ENCODE data around the gene PAEP.

PAEP gene

DNA sequence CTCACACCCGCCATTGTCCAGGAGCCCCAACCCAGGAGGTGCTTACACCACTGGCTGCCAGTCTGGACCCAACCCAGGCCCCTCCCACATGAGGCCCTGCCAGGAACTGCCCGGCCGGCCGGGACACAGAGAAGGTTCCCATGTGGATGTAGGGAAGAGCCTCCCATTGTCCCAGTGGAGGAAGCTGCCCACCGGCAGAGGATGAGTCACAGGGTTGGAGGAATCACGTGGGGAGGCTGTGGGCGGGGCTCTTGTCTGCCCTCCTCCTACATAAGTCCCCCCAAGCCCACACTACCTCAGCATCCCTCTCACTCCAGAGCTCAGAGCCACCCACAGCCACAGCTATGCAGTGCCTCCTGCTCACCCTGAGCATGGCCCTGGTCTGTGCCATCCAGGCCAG lies 26.1 kb downstream of the PAEP start:
- DNase-seq, result no peak
- in situ Hi-C loops (cut with MboI; ENCODE audit: low pct_unique_long_range_greater_than_20kb, low sequenced_read_pairs), result no loop called here

DNA sequence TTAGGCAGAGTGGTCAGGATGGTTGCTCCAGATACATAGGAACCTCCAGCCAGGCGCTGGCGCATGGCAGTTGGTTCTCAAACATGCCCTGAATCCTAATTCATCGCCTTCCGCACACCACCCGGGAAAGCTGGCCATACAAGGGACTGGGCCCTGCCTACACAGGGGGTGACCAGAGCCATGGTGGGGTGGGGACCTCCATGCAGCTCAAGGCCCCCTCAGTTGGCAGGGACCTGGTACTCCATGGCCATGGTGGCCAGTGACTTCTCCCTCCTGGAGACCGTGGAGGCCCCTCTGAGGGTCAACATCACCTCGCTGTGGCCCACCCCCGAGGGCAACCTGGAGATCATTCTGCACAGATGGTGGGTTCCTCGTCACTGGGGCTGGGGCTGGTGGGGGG lies 26.8 kb downstream of the PAEP start:
- DNase-seq, result no peak
- in situ Hi-C loops (cut with MboI; ENCODE audit: low pct_unique_long_range_greater_than_20kb, low sequenced_read_pairs), result no loop called here

DNA sequence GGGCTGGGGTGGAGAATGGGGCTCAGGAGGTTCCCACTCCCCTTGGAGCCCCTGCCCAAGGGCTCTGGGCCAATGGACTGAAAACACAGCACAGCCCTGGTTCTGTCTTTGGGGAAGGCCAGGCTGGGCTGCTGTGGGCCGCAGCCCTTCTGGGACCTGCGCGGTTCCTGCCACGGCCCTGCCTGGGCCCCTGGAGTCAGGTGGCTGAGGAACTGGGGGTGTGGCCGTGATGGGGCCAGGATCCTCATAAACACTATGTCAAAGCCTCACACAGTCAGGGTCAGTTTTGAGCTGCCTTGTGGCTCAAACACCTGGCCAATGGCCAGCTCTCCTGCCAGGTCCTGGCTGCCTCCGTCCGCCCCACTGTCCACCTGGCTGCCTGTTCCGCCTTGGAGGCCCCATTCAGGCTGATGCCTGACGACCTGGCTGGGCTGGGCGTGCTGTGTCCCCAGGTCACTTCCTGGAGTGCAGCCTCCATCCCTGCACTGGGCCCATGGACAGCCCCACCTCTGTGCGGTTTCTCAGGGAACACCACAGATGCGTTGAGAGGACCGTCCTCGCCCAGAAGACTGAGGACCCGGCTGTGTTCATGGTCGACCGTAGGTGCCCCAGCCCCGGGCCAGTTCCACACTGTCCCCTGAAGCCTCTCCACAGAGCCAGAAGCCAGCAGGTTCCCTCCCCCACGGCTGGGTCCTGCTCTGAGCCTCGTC lies 27.5 kb downstream of the PAEP start:
- in situ Hi-C loops (cut with MboI; ENCODE audit: low pct_unique_long_range_greater_than_20kb, low sequenced_read_pairs), result no loop called here
- no peak for DNase-seq

DNA sequence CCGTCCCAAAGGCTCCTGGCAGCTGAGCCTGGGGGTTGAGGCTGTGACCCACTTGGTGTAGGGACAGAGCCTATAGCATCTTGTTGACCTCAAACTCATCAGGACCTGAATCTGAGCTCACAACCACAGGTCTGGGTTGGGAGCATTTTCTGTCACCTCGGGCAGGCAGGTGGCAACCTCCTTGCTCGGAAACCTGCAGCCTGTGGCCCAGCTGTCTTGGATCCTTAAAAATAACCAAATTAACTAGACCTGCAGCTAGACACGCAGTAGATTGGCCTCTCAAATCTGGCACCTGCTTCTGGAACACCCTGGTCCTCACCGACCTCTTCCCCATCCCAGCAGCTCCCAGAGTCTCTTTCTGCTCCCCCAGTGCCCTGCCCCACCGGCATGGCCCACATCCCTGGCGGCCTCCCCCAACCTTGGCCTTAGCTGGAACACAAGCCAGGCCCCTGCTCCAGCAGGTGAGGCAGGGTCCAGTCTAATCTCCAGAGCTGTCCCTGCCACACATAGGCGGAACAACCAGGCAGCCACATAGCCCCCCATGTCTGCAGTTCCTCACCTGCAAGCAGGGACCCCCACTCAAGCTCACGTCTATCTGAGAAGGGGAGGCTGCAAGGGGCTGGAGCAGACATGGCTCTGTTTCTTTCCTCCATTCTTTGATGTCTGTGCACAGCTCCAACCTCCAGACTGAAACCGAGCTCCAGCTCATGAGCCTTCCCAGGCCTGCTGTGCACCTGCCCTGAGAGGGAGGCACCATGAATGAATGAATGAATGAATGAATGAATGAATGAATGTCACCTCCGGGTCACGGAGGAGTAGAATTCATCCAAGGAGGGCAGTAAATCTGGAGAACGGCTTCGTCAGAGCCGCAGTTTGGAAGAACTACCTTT lies 28.3 kb downstream of the PAEP start:
- in situ Hi-C loops (cut with MboI; ENCODE audit: low pct_unique_long_range_greater_than_20kb, low sequenced_read_pairs), result no loop called here
- DNase-seq, result no peak

DNA sequence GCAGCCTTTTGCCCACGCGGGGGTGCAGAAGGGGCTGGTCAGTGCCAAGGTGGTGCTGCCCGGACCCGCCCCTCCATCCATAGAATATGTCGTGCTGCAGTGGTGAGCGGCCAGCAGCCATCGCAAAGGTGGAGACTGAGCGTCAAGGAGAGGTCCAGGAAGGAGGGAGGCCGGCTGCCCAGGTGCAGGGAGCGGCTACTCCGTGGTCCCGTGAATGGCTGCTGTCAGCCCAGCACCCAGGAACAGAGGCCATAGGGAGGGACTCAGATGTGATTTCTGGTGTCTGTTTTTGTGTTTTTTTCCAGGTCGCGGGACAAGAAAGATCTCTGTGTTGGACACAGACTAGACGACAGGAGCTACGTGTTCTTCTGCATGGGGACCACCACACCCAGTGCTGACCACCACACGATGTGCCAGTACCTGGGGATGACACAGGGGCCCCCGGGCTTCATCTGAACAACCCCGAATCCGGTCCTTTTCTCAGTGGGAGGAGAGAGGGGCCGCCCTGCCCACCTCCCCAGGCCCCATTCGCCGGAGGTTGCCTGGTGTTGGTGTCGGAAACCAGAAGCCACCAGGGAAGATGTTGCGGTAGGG lies 29.0 kb downstream of the PAEP start:
- no peak for DNase-seq
- in situ Hi-C loops (cut with MboI; ENCODE audit: low pct_unique_long_range_greater_than_20kb, low sequenced_read_pairs), result no loop called here

DNA sequence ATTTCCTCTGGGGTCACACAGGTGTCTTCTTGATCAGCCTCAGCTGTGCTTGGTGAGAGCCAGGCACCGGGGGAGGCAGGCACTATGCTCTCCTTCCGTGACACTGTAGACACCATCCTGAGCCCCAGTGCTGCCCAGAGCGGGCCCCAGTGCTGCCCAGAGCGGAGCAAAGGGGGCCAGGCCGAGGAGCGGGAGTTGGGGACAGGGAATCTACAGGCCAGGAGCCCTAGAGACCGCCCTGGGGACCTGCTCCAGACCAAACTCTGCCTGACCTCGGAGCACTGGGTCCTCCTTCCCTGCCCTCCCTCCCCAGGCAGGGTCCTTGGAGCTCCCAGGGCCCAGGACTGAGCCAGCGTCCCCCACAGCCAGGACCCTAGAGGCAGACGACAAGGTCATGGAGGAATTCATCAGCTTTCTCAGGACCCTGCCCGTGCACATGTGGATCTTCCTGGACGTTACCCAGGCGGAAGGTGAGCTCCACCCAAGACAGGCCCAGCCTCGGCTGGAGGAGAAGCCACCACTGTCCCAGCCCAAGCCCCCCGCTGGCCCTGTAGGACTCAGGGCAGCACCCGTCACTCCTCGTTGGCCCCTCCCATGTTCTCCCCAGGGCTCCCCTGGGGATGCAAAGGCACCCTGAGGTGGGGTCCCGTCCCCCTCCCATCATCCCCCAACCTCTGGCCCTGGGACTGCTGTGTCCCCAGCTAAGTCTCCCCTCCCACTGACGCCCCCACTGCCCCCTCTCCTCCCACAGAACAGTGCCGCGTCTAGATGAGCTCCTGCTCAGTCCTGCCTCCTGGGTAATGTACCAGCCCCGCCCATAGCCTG lies 30.2 kb downstream of the PAEP start:
- in situ Hi-C loops (cut with MboI; ENCODE audit: low pct_unique_long_range_greater_than_20kb, low sequenced_read_pairs), result no loop called here
- DNase-seq, result no peak

DNA sequence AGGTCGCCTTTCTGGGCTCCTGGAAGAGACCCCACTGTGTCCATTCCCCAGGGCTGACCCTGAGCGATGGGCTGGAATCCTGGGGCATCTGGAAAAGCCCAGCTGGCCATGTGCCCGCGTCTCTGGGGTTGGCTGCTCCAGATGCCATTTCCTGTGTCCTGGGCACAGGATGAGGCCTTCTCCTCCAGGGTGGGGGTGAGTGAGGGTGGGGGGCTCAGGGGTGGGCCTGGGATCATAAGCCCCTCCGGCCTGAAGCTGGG lies 30.7 kb downstream of the PAEP start:
- in situ Hi-C loops (cut with MboI; ENCODE audit: low pct_unique_long_range_greater_than_20kb, low sequenced_read_pairs), result no loop called here
- DNase-seq, result no peak

DNA sequence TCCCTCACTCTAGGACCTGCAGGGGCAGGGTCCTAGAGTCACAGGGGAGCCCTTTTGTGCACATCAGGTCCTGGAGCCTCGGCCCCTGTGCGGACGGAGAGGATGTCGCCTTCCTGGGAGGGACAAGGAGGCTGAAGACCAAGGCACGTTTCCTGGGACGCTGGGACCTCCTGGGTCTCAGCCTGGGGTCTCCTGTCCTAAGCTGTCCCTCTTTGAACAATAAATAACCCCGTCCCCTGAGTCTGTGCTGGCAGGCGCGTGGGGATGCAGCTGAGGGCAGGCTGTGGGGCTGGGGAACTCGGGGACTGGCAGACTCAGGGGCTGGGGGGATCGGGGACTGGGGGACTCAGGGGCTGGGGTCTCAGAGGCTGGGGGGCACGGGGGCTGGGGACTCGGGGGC lies 31.1 kb downstream of the PAEP start:
- no peak for DNase-seq
- in situ Hi-C loops (cut with MboI; ENCODE audit: low pct_unique_long_range_greater_than_20kb, low sequenced_read_pairs), result no loop called here

DNA sequence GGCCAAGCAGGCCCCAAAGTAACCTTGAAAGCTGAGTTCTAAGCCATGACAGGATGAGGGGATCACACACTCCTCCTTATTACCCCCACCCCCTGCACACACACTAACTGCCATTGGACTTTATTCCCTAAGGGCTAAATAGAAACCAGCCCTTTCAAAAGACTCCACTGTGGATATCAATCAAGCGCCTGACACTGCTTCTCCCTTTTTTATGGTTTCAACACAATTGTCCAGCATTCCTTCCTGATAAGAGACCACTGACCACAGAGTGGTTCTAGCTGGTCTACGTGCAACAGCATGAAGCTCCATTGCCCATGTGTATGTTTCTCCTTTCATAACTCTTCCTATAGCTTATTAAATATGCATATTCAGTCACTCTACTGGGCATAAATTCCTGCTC lies 34.7 kb downstream of the PAEP start:
- DNase-seq, result no peak
- in situ Hi-C loops (cut with MboI; ENCODE audit: low pct_unique_long_range_greater_than_20kb, low sequenced_read_pairs), result no loop called here

DNA sequence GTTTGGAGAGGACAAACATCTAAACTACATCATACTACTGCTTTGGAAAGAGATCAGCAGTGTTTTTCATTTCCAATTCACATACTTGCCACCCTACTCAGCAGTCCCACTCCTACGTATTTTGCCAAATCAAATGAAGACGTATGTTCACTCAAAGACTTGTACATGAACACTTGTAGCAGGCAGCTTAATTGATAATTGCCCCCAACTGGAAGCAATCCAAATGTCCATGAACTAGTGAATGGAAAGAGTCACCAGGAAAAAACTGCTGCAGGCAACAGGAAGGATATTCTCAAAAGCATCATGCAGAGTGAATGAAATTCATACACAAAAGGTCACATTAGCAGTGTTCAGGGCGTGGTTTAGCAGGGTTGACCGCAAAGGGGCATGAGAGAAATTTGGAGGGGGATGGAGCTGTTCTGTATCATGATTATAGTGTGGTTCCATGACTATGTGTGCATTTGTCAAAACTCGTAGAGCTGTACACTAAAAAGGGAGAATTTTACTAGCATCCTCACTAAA lies 38.8 kb downstream of the PAEP start:
- in situ Hi-C loops (cut with MboI; ENCODE audit: low pct_unique_long_range_greater_than_20kb, low sequenced_read_pairs), result no loop called here
- DNase-seq, result no peak

DNA sequence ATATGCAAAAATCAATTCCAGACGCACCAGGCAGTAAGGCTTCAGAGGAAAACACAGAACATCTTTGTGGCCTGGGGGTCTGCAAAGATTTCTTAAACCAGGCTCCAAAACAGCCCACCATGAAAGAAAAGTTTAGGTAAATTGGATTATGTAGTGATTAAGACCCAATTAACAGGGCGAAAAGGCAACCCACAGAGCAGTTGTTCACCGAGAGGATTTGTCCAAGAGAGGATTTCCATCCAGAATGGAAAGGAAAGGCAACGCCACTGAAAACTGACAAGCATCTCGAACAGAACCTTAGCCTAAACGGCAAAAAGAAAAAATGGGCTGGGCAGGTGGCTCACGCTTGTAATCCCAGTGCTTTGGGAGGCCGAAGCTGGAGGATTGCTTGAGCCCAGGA lies 40.4 kb downstream of the PAEP start:
- in situ Hi-C loops (cut with MboI; ENCODE audit: low pct_unique_long_range_greater_than_20kb, low sequenced_read_pairs), result no loop called here
- no peak for DNase-seq

DNA sequence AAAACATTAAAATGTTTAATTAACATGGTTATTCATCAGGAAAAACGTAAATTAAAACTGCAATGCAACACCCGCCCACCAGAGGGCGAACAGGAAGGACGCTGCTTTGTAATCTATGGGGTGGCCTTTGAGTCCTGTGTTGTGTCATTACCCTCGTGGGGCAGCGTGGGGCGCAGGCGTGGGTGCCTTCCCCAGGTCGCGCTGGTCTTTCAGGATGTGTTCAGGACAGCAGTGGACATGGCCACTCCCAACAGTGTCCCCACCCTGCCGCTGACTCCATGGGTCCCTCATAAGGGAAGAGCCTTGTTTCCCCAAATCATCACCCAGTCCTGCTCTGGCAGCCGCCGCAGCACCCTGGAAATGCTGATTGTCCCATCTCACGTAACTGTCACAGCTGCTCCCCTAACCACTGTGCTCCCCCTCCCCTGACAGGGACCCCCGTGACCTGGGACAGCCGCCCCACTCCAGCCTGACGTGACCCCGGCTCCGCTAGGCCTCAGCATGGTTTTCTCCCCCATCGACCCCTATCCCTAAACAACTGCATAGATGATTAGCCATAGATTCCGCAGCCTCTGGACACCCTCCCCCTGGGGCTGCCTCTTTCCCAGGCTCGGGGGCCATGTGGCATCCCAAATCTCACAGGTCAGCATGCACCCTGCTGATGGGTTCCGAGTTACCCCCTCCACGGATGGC lies 41.4 kb downstream of the PAEP start:
- in situ Hi-C loops (cut with MboI; ENCODE audit: low pct_unique_long_range_greater_than_20kb, low sequenced_read_pairs), result no loop called here
- peak; percentile 57 for DNase-seq

DNA sequence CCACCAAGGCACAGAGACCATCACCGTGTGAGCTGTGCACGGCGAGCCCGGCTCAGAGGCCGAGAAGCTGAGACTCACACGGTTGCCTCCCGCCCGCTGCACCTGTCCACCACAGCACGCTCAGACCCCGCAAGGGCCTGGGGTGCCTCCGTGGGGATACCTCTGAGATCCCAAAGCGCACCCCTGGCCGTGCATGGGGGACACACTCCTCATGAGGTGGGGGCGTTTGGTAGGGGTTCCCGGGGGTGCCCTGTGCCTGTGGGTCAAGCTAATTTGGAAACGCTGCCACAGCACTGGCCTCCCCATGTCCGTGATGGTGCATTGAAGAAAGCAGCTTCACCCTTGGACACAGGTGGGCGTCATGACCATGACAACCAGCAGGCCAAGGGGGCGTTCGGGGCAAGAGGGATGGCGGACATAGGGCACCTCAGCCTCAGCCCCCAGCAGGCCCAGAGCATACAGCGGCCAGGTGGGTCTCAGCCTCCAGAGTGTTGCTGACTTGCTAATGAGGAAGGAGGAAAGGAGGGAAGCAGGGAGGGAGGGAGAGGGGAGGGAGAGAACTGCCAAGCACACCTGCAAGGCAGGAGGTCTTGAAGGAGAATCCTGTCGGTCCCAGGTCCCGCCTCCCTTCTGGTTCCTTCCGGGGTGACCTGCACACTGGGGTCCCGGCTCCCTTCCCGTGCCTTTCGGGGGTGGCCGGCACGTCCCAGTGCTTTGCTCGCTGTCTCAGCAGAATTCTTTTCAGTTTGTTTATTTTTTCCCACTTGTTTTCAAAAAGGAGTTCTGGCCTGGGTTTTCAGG lies 43.1 kb downstream of the PAEP start:
- in situ Hi-C loops (cut with MboI; ENCODE audit: low pct_unique_long_range_greater_than_20kb, low sequenced_read_pairs), result no loop called here
- no peak for DNase-seq

DNA sequence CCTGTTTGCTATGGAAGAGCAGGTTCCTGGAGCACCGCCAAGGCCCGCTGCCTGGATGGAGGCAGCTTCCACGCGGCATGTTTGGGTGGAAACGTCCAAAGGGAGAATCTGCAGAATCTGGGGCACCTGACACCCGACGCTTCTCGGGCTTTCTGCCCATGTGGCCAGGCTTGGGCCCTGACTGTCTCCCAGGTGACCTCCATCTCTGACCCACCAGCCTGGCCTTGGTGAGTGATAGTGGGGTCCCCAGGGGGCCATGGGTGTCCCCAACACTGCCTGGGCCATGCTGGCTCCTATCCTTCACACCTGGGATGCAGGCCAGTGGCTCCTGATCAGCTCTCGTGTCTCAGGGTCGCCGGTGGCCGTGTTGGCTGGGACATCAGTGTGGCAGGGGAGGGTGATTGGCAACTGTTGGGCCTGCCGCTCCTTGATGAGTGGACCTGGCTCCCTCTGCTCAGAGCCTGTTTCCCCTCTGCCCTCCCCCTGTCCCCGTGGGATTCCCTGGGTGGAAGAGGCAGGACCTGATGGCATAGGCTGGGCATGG lies 43.8 kb downstream of the PAEP start:
- DNase-seq, result no peak
- in situ Hi-C loops (cut with MboI; ENCODE audit: low pct_unique_long_range_greater_than_20kb, low sequenced_read_pairs), result no loop called here

DNA sequence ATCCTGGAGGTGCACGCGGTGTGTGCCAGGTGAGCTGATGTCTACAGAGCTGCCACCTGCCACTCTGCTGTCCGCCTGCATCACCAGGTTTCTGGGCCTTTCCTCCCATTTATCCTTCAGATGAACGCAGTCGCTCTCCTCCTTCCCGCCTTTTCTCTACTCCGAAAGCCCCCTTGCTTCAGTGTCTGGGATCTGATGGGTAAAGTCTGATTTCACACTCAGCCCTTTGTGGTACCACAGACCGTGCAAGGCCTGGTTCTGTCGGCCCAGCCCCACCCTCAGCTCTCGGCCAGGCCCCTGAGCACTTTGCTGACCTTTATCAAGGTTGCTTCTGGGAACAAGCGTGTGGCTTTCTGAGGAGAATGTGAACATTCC lies 45.3 kb downstream of the PAEP start:
- no peak for DNase-seq
- in situ Hi-C loops (cut with MboI; ENCODE audit: low pct_unique_long_range_greater_than_20kb, low sequenced_read_pairs), result no loop called here

DNA sequence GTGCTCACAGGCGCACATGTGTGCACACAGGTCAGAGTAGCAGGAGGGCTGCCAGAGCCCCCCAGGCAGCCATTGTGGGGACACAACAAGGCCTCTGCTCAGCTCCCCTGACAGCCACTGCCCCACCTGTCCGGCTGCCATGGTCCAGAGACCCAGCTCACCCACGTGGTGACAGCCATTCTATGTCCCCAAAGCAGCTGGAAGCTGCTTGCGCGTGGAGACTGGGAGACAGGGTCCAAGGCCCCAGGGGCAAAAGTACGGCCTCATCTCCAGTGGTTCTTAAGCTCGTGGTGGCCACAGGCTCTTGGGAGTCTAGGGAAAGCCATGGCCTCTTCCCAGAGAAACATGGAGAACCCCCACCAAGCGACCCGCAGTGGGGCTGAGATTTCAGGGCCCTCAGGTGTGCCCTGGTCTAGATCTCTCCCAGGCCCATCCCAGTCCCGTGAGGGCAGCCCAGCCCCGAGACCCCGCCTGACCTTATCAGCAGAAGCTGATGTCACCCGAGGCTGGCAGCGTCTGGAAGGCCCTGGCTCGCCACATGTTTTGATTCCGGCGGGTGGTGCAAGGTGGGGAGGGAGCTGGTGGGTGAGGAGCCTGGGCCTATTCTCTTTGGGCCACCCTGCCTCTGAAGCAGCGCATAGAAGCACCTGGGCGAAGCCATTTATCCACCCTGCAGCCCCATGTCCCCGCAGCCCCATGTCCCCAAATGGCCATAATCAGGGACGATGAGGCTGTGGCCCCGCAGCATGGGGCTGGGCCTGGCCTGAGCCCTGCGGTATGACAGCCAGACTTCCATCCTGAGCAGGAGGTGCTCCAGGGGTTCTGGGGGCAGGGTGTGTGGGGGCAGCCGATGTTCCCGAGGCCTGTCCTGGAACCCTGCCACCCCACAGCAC lies 46.1 kb downstream of the PAEP start:
- no peak for DNase-seq
- in situ Hi-C loops (cut with MboI; ENCODE audit: low pct_unique_long_range_greater_than_20kb, low sequenced_read_pairs), result no loop called here

DNA sequence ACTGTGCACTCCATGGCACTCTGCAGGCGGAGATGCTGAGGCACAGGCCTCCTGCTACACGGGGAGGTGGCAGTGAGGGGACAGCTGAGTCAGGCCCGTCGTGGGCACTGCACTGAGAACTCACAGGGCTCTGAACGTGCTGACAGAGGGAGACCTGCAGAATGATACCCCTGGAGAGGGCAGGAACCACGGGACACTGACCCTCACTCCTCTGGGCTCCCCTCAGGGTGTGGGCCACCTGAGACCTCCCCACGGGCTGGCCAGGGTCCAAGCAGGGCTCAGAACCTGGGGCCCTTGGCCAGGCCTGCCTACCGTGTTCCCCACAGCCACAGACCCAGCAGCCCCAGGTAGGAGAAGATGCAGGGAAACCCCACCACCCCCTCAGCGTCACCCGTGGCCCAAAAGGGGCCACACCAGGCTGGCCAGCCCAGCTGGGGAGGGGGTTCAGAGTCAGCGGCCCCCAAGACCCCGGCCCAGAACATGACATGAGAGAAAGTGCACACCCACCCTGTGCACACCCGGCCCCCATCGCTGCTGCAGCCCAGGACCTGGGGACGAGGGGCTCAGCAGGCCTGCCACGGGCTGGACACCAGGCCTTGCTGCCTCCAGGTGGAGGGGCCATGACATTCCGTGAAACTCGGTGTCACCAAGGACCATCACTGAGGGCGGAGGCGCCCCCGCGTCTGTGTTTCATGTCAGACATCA lies 46.9 kb downstream of the PAEP start:
- DNase-seq, result no peak
- in situ Hi-C loops (cut with MboI; ENCODE audit: low pct_unique_long_range_greater_than_20kb, low sequenced_read_pairs), result no loop called here
